H7 (cell line): Measurements from ENCODE around the gene NDUFS3. TPM values are rescaled to one million over a fixed set of nuclear protein-coding genes. Genes with fewer than 3 reads are reported as not detected.
A peak's percentile ranks its signal among the peaks of the same experiment; 100 is the strongest.
"Not testable (repeated sequence)": the region's sequence is repeated elsewhere in the genome, so short reads cannot be mapped to it uniquely, and the experiment has no call there.

Experiments used
- DNase-seq: peaks from one replicate; pipeline ENCODE4 v3.0.0; 2012
- H3K27me3 ChIP-seq: 2 replicates; pipeline ENCODE4 v1.6.0; 2011; ENCODE audit warnings: mild to moderate bottlenecking, low read length; ENCODE audit not compliant: control insufficient read depth, insufficient read depth
- H3K36me3 ChIP-seq: replicated peaks from 2 replicates; pipeline ENCODE4 v1.5.1; 2011; ENCODE audit warnings: low read length; ENCODE audit not compliant: control insufficient read depth, insufficient read depth
- H3K4me3 ChIP-seq: 2 replicates; pipeline ENCODE4 v1.5.1; 2011; ENCODE audit warnings: low read depth, mild to moderate bottlenecking, control low read depth, low read length, moderate library complexity; ENCODE audit not compliant: insufficient read depth
- total RNA-seq: library from RNA; depleted of rRNA; stranded (reverse); fragments of >200 nt; shearing (Covaris generic); gene quantifications from 2 replicates; pipeline ENCODE4 v1.2.3, GENCODE V29; 2014

NDUFS3 gene
- total RNA-seq, 1 experiment from 2014 or later = 101 TPM

DNA sequence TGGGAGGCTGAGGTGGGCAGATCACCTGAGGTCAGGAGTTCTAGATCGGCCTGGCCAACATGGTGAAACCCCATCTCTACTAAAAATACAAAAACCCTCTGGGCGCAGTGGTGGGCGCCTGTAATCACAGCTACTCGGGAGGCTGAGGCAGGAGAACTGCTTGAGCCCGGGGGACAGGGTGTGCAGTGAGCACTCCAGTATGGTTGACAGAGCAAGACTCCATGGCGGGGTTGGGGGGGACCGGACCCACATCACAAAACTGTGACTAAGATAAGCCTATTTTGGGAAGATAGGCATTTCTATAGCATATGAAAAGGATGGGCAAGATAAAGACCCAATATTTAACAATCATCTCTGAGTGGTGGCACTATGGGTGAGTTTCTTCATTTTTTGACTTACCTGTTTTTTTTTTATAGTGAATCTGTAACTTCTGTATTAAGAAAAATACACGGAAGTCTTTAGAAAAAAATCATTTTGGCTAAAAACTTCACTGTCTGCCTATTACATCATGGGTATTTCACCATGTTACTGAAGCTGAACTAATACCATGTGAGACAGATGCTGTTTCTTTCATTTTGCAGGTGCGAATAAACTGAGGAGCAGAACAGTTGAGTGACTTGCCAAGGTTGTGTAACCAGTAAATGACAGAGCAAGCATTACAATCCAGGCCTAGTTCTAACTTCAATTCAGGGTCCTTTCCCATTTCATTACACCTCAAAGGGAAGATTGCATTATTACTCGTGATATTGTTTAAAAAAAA, 28.4 kb upstream of the NDUFS3 start:
- no peaks in the 10 kb centered on the region for H3K36me3 ChIP-seq
- H3K4me3 ChIP-seq = no peak overlapping the region
- H3K27me3 ChIP-seq = no peaks in the 10 kb centered on the region
- DNase-seq = no peak

DNA sequence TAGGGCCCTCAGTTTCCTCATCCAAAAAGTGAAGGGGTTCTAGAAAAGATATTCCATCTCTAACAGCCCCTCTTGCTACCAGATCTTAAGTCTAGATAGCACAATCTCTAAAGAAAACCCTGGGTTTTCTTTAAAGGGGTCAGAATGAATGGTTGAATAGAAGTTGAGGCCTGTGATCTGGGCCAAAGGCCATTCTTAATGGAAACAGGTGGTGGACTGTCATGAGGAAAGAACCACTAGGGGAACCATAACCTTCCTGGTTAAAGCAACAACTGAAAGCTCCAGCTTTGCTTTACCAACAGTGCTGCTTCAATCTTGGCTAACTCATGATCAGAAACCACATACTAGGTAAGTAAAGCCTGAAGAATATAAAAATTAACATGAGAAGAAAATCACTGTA, 27.8 kb upstream of the NDUFS3 start:
- DNase-seq = peak; percentile 47
- H3K27me3 ChIP-seq = no peaks in the 10 kb centered on the region
- H3K4me3 ChIP-seq = no peak overlapping the region
- no peaks in the 10 kb centered on the region for H3K36me3 ChIP-seq

DNA sequence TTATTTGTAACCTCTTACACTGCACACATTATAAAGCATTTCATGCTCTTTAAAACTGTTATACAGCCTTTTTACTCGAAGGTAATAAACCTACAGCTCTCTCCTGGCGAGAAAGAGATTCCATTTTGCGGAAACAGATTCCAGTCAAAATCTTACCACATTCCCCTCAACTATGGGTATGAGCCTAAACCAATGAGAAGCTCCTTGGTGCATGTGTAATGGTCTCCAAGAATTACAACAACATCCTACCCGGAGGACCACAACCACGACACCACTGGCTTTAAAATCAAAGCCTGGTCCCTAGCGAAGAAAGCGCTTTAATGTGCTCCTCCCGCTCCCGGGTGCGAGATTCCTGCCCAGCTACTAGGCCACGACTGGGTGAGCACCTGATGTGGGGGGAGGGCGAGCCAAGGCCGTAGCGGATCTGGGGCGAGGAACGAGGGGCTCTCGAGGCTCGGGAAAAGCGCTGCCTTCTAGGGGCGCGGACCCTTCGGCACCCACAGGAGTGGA, 26.8 kb upstream of the NDUFS3 start:
- no peaks in the 10 kb centered on the region for H3K27me3 ChIP-seq
- peak; percentile 51 for DNase-seq
- no peaks in the 10 kb centered on the region for H3K36me3 ChIP-seq

DNA sequence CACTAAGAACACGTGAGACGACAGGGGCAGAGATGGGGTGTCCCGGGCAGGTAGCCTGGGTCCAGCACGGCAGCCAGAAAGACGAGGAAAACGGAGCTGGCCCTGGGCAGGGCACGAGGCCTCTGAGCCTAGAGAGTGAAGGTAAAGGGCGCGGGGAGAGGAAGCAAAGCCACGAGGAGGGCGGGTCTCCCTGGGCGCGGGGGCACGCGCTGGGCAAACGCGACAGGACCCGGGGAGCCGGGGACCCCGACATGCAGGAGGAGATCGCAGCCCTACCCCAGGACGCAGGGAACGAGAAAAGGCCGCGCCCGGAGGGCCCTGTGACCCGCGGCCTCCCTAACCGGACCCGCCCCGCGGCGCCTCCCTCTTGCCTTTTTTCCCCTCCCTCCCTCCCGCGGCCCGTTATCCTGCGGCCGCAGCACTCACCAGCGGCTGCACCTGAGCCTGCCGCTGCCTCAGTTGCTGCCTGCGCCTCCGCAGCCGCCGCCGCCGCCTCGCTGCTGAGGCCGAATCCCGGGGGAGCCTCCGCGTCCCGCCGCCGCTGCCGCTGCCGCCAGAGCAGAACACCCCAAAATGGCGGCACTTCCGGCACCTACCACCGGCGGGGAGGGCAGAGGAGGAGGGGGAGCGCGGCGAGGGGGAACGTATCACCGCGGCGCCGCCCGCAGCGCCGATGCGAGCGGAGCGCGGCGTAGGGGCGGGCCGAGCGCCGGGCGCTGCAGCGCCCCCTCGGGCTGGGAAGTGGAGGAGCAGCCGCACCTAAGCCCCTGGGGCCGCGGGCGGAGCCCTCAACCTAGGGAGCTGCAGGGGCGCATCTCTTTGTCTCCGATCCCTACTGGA, 26.1 kb upstream of the NDUFS3 start, which contains the start of gene CELF1:
TSS of gene CELF1 (minus strand) at position 567 of the 840 bp plus-strand sequence. CDS start 53,609 bp downstream, outside the sequence.
- DNase-seq = peak; percentile 93
- no peaks in the 10 kb centered on the region for H3K36me3 ChIP-seq
- peak within 1 kb of the TSS; percentile 99 for H3K4me3 ChIP-seq
- no peaks in the 10 kb centered on the region for H3K27me3 ChIP-seq

More for the DNA sequence above, 26.8 kb upstream of the NDUFS3 start:
- peak overlapping the region; percentile 99 for H3K4me3 ChIP-seq

DNA sequence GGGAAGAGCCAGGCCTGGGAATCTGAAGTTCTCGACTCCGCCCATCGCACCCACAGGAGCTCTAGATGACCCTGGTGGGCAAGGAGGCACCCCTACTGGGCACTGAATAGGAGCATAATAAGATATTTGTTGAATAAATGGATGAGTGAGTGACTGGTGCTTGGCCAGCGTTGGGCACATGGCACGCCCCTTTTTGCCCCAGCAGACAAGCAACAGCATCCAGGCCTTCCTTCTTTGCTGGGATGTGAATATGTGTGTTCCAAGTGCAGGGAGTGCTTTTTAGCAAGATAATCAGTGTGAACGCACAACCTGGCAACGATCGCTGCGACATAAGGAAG, 25.5 kb upstream of the NDUFS3 start:
- Histone ChIP-seq H3K27me3 (no peaks in the 10 kb centered on the region), H3K36me3 (no peaks in the 10 kb centered on the region), H3K4me3 (peak overlapping the region; percentile 99)
- DNase-seq = no peak

DNA sequence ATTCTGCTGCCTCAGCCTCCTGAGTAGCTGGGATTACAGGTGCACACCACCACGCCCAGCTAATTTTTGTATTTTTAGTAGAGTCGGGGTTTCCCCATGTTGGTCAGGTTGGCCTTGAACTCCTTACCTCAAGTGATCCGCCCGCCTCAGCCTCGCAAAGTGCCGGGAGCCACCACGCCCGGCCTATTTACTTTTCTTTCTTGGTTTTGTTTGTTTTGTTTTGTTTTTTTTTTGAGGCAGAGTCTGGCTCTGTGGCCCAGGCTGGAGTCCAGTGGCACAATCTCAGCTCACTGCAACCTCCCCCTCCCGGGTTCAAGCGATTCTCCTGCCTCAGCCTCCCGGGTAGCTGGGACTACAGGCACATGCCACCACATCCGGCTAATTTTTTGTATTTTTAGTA, 21.9 kb upstream of the NDUFS3 start:
- not testable (repeated sequence) for DNase-seq, H3K36me3 ChIP-seq, H3K27me3 ChIP-seq, H3K4me3 ChIP-seq

DNA sequence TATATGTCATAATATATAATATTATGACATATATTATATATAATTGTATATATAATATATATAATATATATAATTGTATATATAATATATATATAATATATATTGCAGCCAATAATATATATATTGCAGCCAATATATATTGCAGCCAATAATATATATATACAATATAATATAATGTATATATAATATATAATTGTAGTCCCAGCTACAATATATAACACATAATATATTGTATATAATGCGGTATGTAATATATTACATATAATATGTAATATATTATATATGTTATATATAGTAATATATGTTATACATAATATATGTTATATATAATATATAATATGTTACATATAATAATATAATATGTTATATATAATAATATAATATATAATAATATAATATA, 20.2 kb upstream of the NDUFS3 start:
- DNase-seq = no peak
- Histone ChIP-seq H3K4me3 (no peak overlapping the region), H3K27me3 (no peaks in the 10 kb centered on the region), H3K36me3 (no peaks in the 10 kb centered on the region)

DNA sequence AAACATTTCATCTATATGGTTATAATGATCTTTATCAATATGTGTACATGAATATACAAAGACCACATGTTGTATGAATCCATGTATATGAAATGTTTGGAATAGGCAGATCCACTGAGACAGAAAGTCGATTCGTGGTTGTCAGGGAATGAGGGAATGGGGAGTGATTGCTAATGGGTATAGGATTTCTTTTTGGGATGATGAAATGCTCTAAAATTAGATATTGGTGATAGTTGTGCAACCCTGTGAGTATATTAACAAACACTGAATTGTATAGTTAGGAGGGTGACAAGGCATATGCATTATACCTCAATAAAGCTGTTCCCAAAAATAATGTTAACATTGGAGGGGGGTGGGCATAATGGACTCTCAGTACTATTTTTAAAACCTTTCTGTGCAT, 18.4 kb upstream of the NDUFS3 start:
- no peaks in the 10 kb centered on the region; the same call in 1 of the 2 replicates for H3K27me3 ChIP-seq
- no peak for DNase-seq
- no peak overlapping the region for H3K4me3 ChIP-seq
- no peaks in the 10 kb centered on the region for H3K36me3 ChIP-seq

DNA sequence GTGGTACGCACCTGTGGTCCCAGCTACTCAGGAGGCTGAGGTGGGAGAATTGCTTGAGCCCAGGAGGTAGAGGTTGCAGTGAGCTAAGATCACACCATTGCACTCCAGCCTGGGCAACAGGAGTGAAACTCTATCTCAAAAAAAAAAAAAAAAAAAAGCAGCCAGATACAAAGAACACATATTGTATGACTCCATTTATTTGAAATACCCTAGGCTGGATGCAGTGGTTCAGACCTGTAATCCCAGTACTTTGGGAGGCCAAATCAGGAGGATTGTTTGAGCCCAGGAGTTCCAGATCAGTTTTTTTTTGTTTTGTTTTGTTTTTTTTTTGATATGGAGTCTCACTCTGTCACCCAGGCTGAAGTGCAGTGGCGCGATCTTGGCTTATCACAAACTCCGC, 16.5 kb upstream of the NDUFS3 start:
- H3K27me3 ChIP-seq, DNase-seq, H3K4me3 ChIP-seq, H3K36me3 ChIP-seq: not testable (repeated sequence)

DNA sequence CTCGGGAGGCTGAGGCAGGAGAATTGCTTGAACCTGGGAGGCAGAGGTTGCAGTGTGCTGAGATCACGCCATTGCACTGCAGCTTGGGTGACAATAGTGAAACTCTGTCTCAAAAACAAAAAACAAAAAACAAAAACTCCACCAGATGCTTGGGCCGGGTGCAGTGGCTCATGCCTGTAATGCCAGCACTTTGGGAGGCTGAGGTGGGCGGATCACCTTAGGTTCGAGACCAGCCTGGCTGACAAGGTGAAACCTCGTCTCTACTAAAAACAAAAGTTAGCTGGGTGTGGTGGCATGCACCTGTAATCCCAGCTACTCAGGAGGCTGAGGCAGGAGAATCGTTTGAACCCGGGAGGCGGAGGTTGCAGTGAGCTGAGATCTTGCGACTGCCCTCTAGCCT, 14.5 kb upstream of the NDUFS3 start:
- not testable (repeated sequence) for H3K36me3 ChIP-seq, DNase-seq, H3K27me3 ChIP-seq, H3K4me3 ChIP-seq

DNA sequence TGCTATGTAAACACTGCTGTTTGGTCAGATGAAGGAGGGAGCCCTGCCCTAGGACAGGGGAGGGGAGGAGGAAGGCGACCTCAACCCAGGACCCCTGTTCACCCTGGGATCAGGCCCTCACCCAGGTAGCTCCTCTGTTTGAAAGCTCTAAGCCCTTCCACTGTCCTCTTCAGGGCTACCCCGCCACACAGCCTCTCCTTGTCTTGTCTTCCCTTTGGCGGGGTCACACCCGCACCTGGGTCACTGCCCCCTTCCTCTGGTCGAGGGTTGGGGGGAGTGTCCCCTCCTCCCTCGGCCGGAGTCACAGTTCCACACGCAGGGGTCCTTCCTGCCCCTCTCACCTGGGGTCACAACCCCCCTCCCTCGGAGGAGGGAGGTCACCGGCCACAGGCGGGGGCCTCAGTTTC, 13.9 kb upstream of the NDUFS3 start:
- no peak for DNase-seq
- H3K27me3 ChIP-seq = peaks cover 4% of the 10 kb centered on the region; the same call in 1 of the 2 replicates
- peaks cover 2% of the 10 kb centered on the region for H3K36me3 ChIP-seq
- peak overlapping the region; percentile 85 for H3K4me3 ChIP-seq

DNA sequence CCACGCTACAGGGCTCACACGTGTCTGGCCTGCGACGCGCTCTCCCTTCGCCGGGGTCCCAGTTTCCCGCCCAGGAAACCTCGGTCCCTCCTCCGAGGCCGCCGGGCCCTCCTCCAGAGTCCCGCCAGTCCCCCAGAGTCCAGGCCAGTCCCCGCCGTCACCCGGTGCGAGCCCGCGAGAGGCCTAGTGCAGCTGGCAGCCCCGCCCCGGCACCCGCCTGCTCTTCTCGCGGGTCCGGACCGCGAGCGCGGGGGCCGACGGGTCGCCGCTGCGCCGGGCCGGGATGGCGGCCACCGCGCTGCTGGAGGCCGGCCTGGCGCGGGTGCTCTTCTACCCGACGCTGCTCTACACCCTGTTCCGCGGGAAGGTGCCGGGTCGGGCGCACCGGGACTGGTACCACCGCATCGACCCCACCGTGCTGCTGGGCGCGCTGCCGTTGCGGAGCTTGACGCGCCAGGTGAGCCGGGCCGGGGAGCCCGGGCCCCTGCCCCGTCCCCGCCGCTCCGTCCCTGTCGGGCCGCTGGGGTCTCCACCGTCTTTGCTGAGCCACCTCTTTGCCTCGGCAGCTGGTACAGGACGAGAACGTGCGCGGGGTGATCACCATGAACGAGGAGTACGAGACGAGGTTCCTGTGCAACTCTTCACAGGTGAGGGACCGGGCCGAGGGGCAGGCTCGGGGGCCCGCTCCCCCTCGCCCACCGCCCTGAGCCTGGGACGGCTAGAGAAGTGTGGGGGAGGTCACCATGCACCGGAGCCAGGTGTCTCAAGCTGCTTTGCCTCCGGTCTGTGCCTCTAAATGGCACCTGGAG, 13.3 kb upstream of the NDUFS3 start, which contains the start of gene PTPMT1:
TSS of gene PTPMT1 (plus strand) at position 260 of the 809 bp plus-strand sequence. CDS start at position 284, 24 bp downstream.
- Histone ChIP-seq H3K27me3 (peaks cover 4% of the 10 kb centered on the region; the same call in 1 of the 2 replicates), H3K4me3 (peak within 1 kb of the TSS; percentile 85), H3K36me3 (peaks cover 2% of the 10 kb centered on the region)
- peak; percentile 86 for DNase-seq

DNA sequence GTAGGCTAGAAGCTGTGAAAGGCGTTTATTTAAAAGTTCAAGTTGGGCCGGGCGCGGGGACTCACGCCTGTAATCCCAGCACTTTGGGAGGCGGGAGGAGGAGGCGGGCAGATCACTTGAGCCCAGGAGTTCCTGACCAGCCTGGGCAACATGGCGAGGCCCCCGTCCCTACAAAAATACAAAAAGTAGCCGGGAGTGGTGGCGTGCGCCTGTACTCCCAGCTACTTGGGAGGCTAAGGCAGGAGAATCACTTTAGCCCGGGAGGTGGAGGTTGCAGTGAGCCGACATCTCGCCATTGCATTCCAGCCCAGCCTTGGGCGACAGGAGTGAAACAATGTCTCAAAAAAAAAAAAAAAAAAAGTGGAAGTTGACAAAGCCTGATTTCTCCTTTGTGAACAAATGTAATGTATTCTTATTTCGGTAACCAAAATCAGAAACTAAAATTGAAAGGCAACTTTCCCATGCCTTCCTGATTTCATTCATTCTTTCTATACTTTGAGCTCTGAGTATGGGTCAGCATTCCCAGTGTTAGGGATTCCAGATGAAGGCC, 12.7 kb upstream of the NDUFS3 start:
- no peak for DNase-seq
- Histone ChIP-seq H3K27me3 (peaks cover 4% of the 10 kb centered on the region; the same call in 1 of the 2 replicates), H3K36me3 (peaks cover 2% of the 10 kb centered on the region), H3K4me3 (peak overlapping the region; percentile 85)

DNA sequence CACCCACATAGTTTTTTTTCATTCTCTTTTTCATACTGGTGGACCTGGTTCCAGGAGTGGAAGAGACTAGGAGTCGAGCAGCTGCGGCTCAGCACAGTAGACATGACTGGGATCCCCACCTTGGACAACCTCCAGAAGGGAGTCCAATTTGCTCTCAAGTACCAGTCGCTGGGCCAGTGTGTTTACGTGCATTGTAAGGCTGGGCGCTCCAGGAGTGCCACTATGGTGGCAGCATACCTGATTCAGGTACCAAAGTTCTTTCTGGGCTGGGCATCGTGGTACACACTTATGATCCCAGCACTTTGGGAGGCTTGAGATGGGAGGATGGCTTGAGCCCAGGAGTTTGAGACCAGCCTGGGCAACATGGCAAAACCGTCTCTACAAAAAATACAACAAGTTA, 9.2 kb upstream of the NDUFS3 start:
- no peak for DNase-seq

More for the DNA sequence above, 9.2 kb upstream of the NDUFS3 start:
- peaks cover 4% of the 10 kb centered on the region; the same call in 1 of the 2 replicates for H3K27me3 ChIP-seq
- peaks cover 18% of the 10 kb centered on the region for H3K36me3 ChIP-seq
- no peak overlapping the region for H3K4me3 ChIP-seq
